Caco-2 (cell line): ENCODE data around the gene CPNE6. TPM values are rescaled to one million over a fixed set of nuclear protein-coding genes. Genes with fewer than 3 reads are reported as not detected.

Experiments
- BruUV-seq: library from RNA; stranded (reverse); fragments of 400-500 nt; replicated peaks from 2 replicates; lab custom pipeline; 2021; lab: Mats Ljungman, UMichigan
- CTCF ChIA-PET: fragments of 300-600 bp; sonication (Branson Sonifier 250); formaldehyde crosslinking; loops from one replicate; lab custom pipeline; 2022; ENCODE audit warnings: antibody characterized with exemption; lab: Charles Lee
- POLR2A ChIA-PET: fragments of 300-600 bp; sonication (Branson Sonifier 250); formaldehyde crosslinking; loops from one replicate; lab custom pipeline; 2022; ENCODE audit warnings: antibody characterized with exemption; lab: Charles Lee
- DNase-seq, 2 experiments: peaks; one replicate each; pipeline versions ENCODE4 v3.0.0 to v3.0.0-alpha.2; 2020 to 2022
- H3K27me3 ChIP-seq: replicated peaks from 2 replicates; pipeline ENCODE4 v1.6.0; 2011; ENCODE audit warnings: low read length; ENCODE audit not compliant: control insufficient read depth, insufficient read depth
- H3K36me3 ChIP-seq: 2 replicates; pipeline ENCODE4 v1.5.1; 2011; ENCODE audit warnings: low read length; ENCODE audit not compliant: control insufficient read depth, insufficient read depth
- H3K4me1 ChIP-seq: fragments of 250-450 bp; sonication (Bioruptor Pico); 2 replicates; pipeline ENCODE4 v1.5.1; 2020; ENCODE audit warnings: mild to moderate bottlenecking
- H3K4me3 ChIP-seq: 2 replicates; pipeline ENCODE4 v1.5.1; 2011; ENCODE audit warnings: low read depth, mild to moderate bottlenecking, control low read depth, low read length
- H3K9me3 ChIP-seq: fragments of 250-450 bp; sonication (Bioruptor Pico); 2 replicates; pipeline ENCODE4 v1.5.1; 2020; ENCODE audit warnings: mild to moderate bottlenecking, moderate library complexity
- H3K27ac Mint-ChIP-seq: one replicate; pipeline ENCODE4 v1.8.0; 2022; ENCODE audit warnings: mixed read lengths; ENCODE audit not compliant: unreplicated experiment
- H3K27me3 Mint-ChIP-seq: one replicate; pipeline ENCODE4 v1.8.0; 2022; ENCODE audit warnings: mixed read lengths; ENCODE audit not compliant: insufficient read depth, unreplicated experiment
- H3K36me3 Mint-ChIP-seq: one replicate; pipeline ENCODE4 v1.8.0; 2022; ENCODE audit warnings: mild to moderate bottlenecking, mixed read lengths; ENCODE audit not compliant: insufficient read depth, unreplicated experiment
- H3K4me1 Mint-ChIP-seq: one replicate; pipeline ENCODE4 v1.8.0; 2022; ENCODE audit warnings: low read depth, mixed read lengths; ENCODE audit not compliant: unreplicated experiment
- H3K4me3 Mint-ChIP-seq: one replicate; pipeline ENCODE4 v1.8.0; 2022; ENCODE audit warnings: mild to moderate bottlenecking, moderate library complexity, mixed read lengths; ENCODE audit not compliant: unreplicated experiment
- H3K9me3 Mint-ChIP-seq: one replicate; pipeline ENCODE4 v1.8.0; 2022; ENCODE audit warnings: mixed read lengths; ENCODE audit not compliant: unreplicated experiment
- intact Hi-C: fragments of 100-400 bp; cut with micrococcal nuclease; formaldehyde crosslinking; loops from one replicate; pipeline ENCODE4 v1.10.0; 2022; ENCODE audit not compliant: unreplicated experiment
- total RNA-seq: library from RNA; stranded (reverse); gene quantifications from 2 replicates; pipeline ENCODE4 v1.2.3, GENCODE V29; 2022
- TF ChIP-seq, protein P1 (sequence below), 2 experiments: fragments of 200-600 bp in 1 of 2; IDR thresholded peaks; 1 replicate in 1 of 2; 2 replicates in 1 of 2; pipeline versions ENCODE4 v1.5.1 to v1.8.0; 2011 to 2022; ENCODE audit warnings: antibody characterized with exemption in 1 of 2, control low read depth in 1 of 2, inconsistent platforms in 1 of 2, low read depth in 1 of 2, low read length in 1 of 2, mild to moderate bottlenecking in 1 of 2, moderate library complexity in 1 of 2; ENCODE audit not compliant: insufficient read depth in 1 of 2, severe bottlenecking in 1 of 2, unreplicated experiment in 1 of 2

CPNE6 gene
- total RNA-seq, 1 experiment from 2014 or later: not detected

DNA sequence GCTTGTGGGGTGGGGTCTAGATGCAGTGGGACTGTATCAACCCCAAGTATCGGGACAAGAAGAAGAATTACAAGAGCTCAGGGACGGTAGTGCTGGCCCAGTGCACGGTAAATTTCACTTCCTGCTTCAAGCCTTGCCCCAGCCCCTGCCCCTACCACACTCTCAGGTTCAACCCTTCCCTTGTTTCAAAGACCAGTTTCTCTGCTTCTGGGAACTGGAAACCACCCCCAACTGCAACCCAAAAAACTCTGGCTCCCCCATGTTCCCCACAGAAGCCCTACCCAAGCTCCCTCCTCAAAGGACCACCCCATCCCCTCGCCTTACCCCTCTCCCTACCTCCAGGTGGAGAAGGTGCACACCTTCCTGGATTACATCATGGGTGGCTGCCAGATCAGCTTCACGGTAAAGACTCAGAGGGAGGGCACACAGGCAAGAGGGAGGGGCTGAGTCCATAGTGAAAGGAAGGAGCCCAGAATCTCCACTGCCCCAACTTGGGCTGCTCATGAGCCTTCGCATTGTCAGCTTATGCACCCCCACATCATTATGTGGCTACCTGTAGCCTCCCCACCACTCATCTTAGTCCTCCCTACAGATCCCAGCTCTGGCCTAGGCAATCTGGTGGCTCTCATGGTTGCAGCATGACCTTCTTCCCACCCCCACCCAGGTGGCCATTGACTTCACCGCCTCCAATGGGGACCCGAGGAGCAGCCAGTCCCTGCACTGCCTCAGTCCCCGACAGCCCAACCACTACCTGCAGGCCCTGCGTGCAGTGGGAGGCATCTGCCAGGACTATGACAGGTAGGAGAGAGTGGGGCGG, 4.3 kb downstream of the CPNE6 start:
- Histone ChIP-seq H3K9me3 (no peaks in the 10 kb centered on the region), H3K27me3 (no peaks in the 10 kb centered on the region; the same call in 1 of the 2 replicates), H3K4me3 (no peak overlapping the region), H3K4me1 (peaks cover 3% of the 10 kb centered on the region; the same call in 1 of the 2 replicates), H3K36me3 (no peaks in the 10 kb centered on the region)
- ChIA-PET CTCF (interaction anchor here (0.5 kb wide), 1 partner anchor 31 kb away, joined by 5 read pairs; no protein-coding TSS in a partner anchor), POLR2A (no interaction called here)
- intact Hi-C loops: no loop called here
- Mint-ChIP-seq H3K4me3 (no peak overlapping the region), H3K36me3 (peaks cover 5% of the 10 kb centered on the region), H3K27ac (no peak overlapping the region), H3K27me3 (no peaks in the 10 kb centered on the region), H3K9me3 (no peaks in the 10 kb centered on the region), H3K4me1 (peaks cover 9% of the 10 kb centered on the region)
- TF ChIP-seq, protein P1, sequence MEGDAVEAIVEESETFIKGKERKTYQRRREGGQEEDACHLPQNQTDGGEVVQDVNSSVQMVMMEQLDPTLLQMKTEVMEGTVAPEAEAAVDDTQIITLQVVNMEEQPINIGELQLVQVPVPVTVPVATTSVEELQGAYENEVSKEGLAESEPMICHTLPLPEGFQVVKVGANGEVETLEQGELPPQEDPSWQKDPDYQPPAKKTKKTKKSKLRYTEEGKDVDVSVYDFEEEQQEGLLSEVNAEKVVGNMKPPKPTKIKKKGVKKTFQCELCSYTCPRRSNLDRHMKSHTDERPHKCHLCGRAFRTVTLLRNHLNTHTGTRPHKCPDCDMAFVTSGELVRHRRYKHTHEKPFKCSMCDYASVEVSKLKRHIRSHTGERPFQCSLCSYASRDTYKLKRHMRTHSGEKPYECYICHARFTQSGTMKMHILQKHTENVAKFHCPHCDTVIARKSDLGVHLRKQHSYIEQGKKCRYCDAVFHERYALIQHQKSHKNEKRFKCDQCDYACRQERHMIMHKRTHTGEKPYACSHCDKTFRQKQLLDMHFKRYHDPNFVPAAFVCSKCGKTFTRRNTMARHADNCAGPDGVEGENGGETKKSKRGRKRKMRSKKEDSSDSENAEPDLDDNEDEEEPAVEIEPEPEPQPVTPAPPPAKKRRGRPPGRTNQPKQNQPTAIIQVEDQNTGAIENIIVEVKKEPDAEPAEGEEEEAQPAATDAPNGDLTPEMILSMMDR (IDR thresholded peaks at IDR 0.05; ENCODE audit: insufficient read depth in 1 of 2, low read depth in 1 of 2, low read length in 1 of 2, severe bottlenecking in 1 of 2, unreplicated experiment in 1 of 2): no peak
- BruUV-seq: no TSS peak
- no peak for DNase-seq

DNA sequence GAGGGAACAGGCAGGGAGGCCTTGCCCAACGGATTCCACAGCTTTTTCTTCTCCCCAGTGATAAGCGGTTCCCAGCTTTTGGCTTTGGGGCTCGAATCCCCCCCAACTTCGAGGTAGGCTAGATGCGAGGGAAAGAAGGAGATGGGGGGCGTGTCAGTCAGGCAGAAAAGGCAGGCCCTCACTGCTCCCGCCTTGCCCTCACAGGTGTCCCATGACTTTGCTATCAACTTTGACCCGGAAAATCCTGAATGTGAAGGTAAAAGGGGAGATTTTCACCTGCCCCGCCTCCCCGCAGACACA, 4.9 kb downstream of the CPNE6 start:
- H3K36me3 Mint-ChIP-seq: peaks cover 5% of the 10 kb centered on the region
- ChIA-PET CTCF (no interaction called here), POLR2A (no interaction called here)
- H3K36me3 ChIP-seq: no peaks in the 10 kb centered on the region
- TF ChIP-seq, protein P1 (IDR thresholded peaks at IDR 0.05; ENCODE audit: insufficient read depth in 1 of 2, low read depth in 1 of 2, low read length in 1 of 2, severe bottlenecking in 1 of 2, unreplicated experiment in 1 of 2): no peak
- H3K27me3 Mint-ChIP-seq: no peaks in the 10 kb centered on the region
- peaks cover 9% of the 10 kb centered on the region for H3K4me1 Mint-ChIP-seq
- no peak overlapping the region for H3K4me3 ChIP-seq
- DNase-seq: no peak
- no peak overlapping the region for H3K27ac Mint-ChIP-seq
- no TSS peak for BruUV-seq
- H3K9me3 ChIP-seq: no peaks in the 10 kb centered on the region
- no peak overlapping the region for H3K4me3 Mint-ChIP-seq
- peaks cover 6% of the 10 kb centered on the region; the same call in 1 of the 2 replicates for H3K4me1 ChIP-seq
- no peaks in the 10 kb centered on the region; the same call in 1 of the 2 replicates for H3K27me3 ChIP-seq
- no peaks in the 10 kb centered on the region for H3K9me3 Mint-ChIP-seq
- intact Hi-C loops: no loop called here

DNA sequence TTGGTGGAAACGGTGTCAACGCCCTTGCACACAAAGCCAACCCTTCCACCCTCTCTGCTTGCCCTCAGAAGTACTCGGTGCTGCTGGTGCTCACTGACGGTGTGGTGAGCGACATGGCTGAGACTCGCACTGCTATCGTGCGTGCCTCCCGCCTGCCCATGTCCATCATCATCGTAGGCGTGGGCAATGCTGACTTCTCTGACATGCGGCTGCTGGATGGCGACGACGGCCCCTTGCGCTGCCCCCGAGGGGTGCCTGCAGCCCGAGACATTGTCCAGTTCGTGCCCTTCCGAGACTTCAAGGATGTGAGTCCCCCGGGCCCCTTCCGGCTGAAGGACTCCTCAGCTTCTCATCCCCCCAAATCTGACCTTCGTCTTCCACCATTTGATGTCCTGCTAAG, 5.7 kb downstream of the CPNE6 start:
- TF ChIP-seq, protein P1 (IDR thresholded peaks at IDR 0.05; ENCODE audit: insufficient read depth in 1 of 2, low read depth in 1 of 2, low read length in 1 of 2, severe bottlenecking in 1 of 2, unreplicated experiment in 1 of 2): no peak
- BruUV-seq: no TSS peak
- Histone ChIP-seq H3K4me1 (peaks cover 10% of the 10 kb centered on the region), H3K4me3 (no peak overlapping the region), H3K27me3 (no peaks in the 10 kb centered on the region; the same call in 1 of the 2 replicates), H3K9me3 (no peaks in the 10 kb centered on the region), H3K36me3 (no peaks in the 10 kb centered on the region)
- H3K36me3 Mint-ChIP-seq: peaks cover 6% of the 10 kb centered on the region
- no peak for DNase-seq
- ChIA-PET CTCF (no interaction called here), POLR2A (no interaction called here)
- H3K27me3 Mint-ChIP-seq: no peaks in the 10 kb centered on the region
- H3K4me1 Mint-ChIP-seq: peaks cover 13% of the 10 kb centered on the region
- intact Hi-C loops: no loop called here
- no peak overlapping the region for H3K4me3 Mint-ChIP-seq
- no peaks in the 10 kb centered on the region for H3K9me3 Mint-ChIP-seq
- no peak overlapping the region for H3K27ac Mint-ChIP-seq
